T-helper 1 cell treated with Interleukin-12 subunit alpha and Interleukin-12 subunit beta and Interleukin-4 antibody, amounts not matched to agents 30 μg/mL and 1 μg/mL, for 36 hours (primary cell): ENCODE measurements around the gene MTFR1L.

Experiments used
- H3K27ac Mint-ChIP-seq: one replicate; pipeline ENCODE4 v1.8.0; 2021; ENCODE audit warnings: mild to moderate bottlenecking, mixed read lengths
- H3K27me3 Mint-ChIP-seq: one replicate; pipeline ENCODE4 v1.8.0; 2021; ENCODE audit warnings: low read depth, mixed read lengths
- H3K36me3 Mint-ChIP-seq: one replicate; pipeline ENCODE4 v1.8.0; 2021; ENCODE audit warnings: low read depth, mixed read lengths
- H3K4me1 Mint-ChIP-seq: one replicate; pipeline ENCODE4 v1.8.0; 2021; ENCODE audit warnings: low read depth, mixed read lengths
- H3K4me3 Mint-ChIP-seq: one replicate; pipeline ENCODE4 v1.8.0; 2021; ENCODE audit warnings: mild to moderate bottlenecking, moderate library complexity, mixed read lengths
- H3K9me3 Mint-ChIP-seq: one replicate; pipeline ENCODE4 v1.8.0; 2021; ENCODE audit warnings: mixed read lengths

The MTFR1L gene

GRCh38 chr1:25877155-25877554 lies 57.4 kb downstream of the MTFR1L start:
- Mint-ChIP-seq H3K27me3 (peaks cover 18% of the 10 kb centered on the region), H3K4me3 (no peak overlapping the region), H3K9me3 (no peaks in the 10 kb centered on the region), H3K4me1 (peaks cover 7% of the 10 kb centered on the region), H3K27ac (no peak overlapping the region), H3K36me3 (peaks cover 1% of the 10 kb centered on the region)

- no peak overlapping the region for H3K4me3 Mint-ChIP-seq
- H3K27ac Mint-ChIP-seq, result no peak overlapping the region
- peaks cover 7% of the 10 kb centered on the region for H3K4me1 Mint-ChIP-seq
- peaks cover 1% of the 10 kb centered on the region for H3K36me3 Mint-ChIP-seq
- no peaks in the 10 kb centered on the region for H3K9me3 Mint-ChIP-seq
- H3K27me3 Mint-ChIP-seq, result peaks cover 18% of the 10 kb centered on the region
Observed at GRCh38 chr1:25878690-25879089, 58.9 kb downstream of the MTFR1L start.

- Mint-ChIP-seq H3K9me3 (no peaks in the 10 kb centered on the region), H3K27me3 (peaks cover 18% of the 10 kb centered on the region), H3K4me3 (no peak overlapping the region), H3K36me3 (peaks cover 1% of the 10 kb centered on the region), H3K4me1 (peaks cover 7% of the 10 kb centered on the region), H3K27ac (no peak overlapping the region)
Observed at GRCh38 chr1:25879675-25880074, 59.9 kb downstream of the MTFR1L start.

- H3K36me3 Mint-ChIP-seq, result peaks cover 1% of the 10 kb centered on the region
- peaks cover 18% of the 10 kb centered on the region for H3K27me3 Mint-ChIP-seq
- H3K4me1 Mint-ChIP-seq, result peaks cover 4% of the 10 kb centered on the region
- H3K9me3 Mint-ChIP-seq, result no peaks in the 10 kb centered on the region
- H3K4me3 Mint-ChIP-seq, result no peak overlapping the region
- H3K27ac Mint-ChIP-seq, result no peak overlapping the region
Observed at GRCh38 chr1:25880518-25880917, 60.8 kb downstream of the MTFR1L start.

- peaks cover 1% of the 10 kb centered on the region for H3K4me1 Mint-ChIP-seq
- peaks cover 14% of the 10 kb centered on the region for H3K27me3 Mint-ChIP-seq
- H3K36me3 Mint-ChIP-seq, result no peaks in the 10 kb centered on the region
- no peak overlapping the region for H3K27ac Mint-ChIP-seq
- no peak overlapping the region for H3K4me3 Mint-ChIP-seq
- H3K9me3 Mint-ChIP-seq, result no peaks in the 10 kb centered on the region
Observed at GRCh38 chr1:25881266-25881665, 61.5 kb downstream of the MTFR1L start.
